NCI-H1417 treated with DMSO at 0.1 percent for 48 hours (cell line): ENCODE results near the gene ADORA2A.

Source experiments
- DNase-seq: peaks from one replicate; lab custom pipeline; 2025; lab: John Stamatoyannopoulos, UW

The ADORA2A gene

GRCh38 chr22:24427500-24428164, at the start of gene ADORA2A:
ADORA2A (plus strand) TSS chr22:24427599; CDS start chr22:24433405, 5,806 bp downstream.
- no peak for DNase-seq

DNA sequence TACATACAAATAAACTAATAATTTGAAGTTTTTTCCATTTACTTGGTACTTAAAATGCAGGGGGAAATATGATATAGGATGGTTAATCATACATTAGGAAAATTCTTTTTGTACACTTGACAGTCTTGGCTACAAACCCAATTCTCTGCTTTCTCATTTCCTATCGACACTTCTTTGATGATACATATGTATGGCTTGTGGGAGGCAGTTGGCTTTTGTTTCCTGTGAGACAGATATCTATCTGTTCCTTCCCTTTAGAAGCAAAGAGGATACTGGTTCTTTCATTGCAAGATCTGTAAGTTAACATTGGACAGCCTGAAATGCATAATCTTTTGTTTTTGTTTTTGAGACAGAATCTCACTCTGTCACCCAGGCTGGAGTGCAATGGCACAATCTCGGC, 47.9 kb upstream of the ADORA2A start:
- no peak for DNase-seq

DNA sequence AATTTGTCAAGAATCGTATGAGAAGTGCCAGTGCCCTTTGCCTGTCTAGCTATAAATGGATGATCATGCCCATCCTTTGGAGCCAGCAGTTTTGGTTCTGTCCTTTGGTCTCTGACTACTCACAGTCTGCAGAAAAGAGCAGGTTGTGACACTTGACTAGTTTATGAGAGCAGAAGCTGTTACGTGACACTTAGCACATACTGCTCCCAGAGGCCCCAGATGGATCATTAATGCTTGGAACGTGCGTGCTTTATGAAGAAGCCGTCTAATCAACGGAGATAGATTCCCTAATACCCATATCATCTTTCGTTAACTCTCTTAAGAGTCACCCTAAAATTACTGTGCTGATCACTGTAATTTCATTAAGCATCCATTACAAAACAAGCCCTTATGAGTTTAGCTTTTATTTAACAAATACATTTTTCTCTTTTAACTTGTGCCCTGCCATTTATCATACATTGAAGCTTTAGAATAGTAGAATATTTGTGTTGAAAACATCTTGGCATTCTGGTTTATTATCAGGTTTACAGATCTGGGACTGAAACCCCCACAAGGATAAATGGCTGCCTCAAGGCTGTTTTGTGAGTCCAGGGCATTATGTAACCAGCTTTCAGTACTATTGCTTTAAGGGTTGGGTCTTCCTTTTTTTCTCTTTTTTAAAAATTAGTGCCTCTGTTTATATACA, 47.0 kb upstream of the ADORA2A start:
- peak; percentile 21 for DNase-seq

GRCh38 chr22:24380905-24381230, 46.5 kb upstream of the ADORA2A start:
- no peak for DNase-seq

GRCh38 chr22:24383061-24383460, 44.3 kb upstream of the ADORA2A start:
- DNase-seq = no peak

- no peak for DNase-seq
Measured at GRCh38 chr22:24384131-24384530, 43.3 kb upstream of the ADORA2A start.

DNA sequence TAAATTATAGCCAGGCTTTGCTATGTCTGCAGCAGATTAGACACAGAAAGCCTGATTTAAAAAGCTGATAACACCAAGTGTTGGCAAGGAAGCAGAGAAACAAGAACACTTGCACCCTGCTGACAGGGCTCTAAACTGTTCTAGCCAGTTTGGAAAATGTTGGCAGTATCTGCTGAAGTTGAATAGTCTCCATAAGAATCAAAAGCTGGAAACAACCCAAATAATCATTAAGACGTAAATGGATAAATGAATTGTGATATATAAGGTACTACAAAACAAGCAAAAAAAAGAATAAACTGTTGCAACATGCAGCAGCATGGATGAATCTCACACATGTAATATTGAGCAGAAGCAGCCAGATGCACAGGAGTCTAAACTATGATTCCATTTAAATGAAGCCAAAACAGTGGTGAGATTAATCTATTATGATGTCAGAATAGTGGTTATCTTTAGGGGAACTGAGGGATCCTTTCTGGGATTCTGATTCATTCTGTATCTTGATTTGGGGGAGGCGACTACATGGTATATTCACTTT, 40.4 kb upstream of the ADORA2A start:
- no peak for DNase-seq

- no peak for DNase-seq
Measured at GRCh38 chr22:24389680-24390079, 37.7 kb upstream of the ADORA2A start.

DNA sequence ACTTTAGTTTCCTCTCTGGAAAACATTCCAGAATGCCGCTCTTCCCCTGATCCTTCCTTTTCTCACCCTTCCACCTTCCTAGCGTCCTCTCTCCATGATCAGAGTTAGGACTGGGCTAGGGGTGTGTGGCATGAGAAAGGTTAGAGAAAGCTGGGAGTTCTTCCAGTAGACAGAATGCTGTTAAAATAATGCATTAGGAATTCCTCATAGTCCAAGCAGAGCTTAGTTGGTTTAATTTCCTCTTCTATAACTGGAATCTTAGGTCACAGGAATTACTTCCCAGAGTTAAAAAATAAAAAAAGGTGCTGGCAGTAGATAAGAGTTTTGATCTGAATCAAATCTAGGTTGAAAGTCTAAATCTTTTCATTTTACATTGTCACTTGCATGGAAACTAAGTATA, 37.2 kb upstream of the ADORA2A start:
- no peak for DNase-seq

GRCh38 chr22:24390576-24390975, 36.8 kb upstream of the ADORA2A start:
- DNase-seq = no peak

GRCh38 chr22:24391836-24392217, 35.6 kb upstream of the ADORA2A start:
- DNase-seq = no peak

- no peak for DNase-seq
Measured at GRCh38 chr22:24392218-24392931, 35.0 kb upstream of the ADORA2A start.

GRCh38 chr22:24393012-24393559, 34.3 kb upstream of the ADORA2A start:
- no peak for DNase-seq

GRCh38 chr22:24393848-24394247, 33.6 kb upstream of the ADORA2A start:
- no peak for DNase-seq

GRCh38 chr22:24394254-24394653, 33.1 kb upstream of the ADORA2A start:
- DNase-seq = no peak

- DNase-seq = no peak
Measured at GRCh38 chr22:24398409-24398808, 29.0 kb upstream of the ADORA2A start.

GRCh38 chr22:24400034-24400725, 27.2 kb upstream of the ADORA2A start:
- DNase-seq = no peak

- no peak for DNase-seq
Measured at GRCh38 chr22:24400726-24401596, 26.4 kb upstream of the ADORA2A start.

DNA sequence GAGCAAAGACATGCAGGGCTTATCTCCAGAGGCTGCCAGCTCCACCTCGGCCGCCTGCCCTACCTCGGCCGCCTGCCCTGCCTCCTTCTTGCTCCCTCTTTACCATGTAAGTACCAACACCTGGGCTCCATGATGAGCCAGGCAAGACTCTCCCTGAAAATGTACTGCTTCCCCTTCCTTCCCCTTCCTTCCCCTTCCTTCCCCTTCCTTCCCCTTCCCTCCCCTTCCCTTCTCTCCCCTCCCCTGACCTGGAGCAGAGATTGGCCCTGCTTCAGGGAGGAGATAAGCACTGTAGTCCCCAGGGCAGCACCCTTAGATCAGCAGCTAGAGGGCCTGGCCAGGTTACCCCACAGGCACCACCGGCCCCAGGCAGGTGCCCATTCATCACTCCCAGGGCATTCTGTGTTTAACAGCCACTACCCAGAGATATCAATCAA, 25.4 kb upstream of the ADORA2A start:
- no peak for DNase-seq

DNA sequence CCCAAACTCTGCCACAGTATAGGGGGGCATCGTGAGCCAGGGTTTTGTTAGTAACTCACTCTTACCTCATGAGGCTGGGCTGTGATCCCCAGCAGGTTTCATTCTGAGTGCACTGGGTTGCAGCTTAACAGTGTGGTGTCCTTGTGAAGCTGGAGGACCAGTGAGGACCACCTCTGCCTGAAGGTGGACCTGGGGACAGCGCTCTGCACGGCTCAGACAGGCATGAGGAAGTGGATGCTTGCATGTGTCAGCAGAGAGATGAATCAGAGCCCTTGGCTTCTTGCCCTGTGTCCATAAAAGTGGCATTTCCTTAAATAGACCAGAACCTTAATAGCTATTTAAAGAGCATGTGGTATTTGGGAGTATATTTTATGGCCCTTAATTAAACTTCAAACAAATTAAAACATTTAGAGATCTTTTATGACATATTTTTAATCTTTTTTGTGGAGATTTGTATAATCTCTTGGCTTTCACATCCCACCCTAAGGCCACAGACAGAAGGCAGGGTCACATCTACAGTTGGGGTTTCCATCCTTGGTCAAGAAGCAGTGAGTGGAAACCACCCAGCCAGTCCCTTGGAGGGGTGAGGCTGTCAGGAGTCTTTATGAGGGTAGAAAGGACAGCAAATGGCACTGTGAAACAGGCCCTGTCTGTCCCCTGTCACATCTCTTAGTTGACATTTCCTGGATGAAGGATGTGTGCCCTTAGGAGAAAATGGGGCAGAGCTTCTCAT, 24.8 kb upstream of the ADORA2A start:
- no peak for DNase-seq
